Stimulated activated CD4-positive, alpha-beta T cell treated with anti-CD3 and anti-CD28 coated beads, Interleukin-1b, Interleukin-23, amount 100 ng/mL, for 48 hours (primary cell): Measurements from ENCODE around the gene OR5H1.
"Not testable (repeated sequence)": the region's sequence is repeated elsewhere in the genome, so short reads cannot be mapped to it uniquely, and the experiment has no call there.

Experiments used
- DNase-seq: peaks from one replicate; pipeline ENCODE4 v3.0.0-alpha.2; 2020

The OR5H1 gene

GRCh38 chr3:98130421-98130820 lies at the start of gene OR5H1:
OR5H1 (plus strand) TSS chr3:98130721; CDS start chr3:98132698, 1,977 bp downstream.
- DNase-seq = no peak

GRCh38 chr3:98086873-98087272 lies 43.6 kb upstream of the OR5H1 start, which contains the start of gene OR5AC2:
OR5AC2 (plus strand) TSS chr3:98087173; CDS start chr3:98087173, 0 bp downstream.
- no peak for DNase-seq

- no peak for DNase-seq
Observed at GRCh38 chr3:98095882-98096281, 34.6 kb upstream of the OR5H1 start.

GRCh38 chr3:98099848-98100247 lies 30.7 kb upstream of the OR5H1 start:
- no peak for DNase-seq

GRCh38 chr3:98108162-98108561 lies 22.4 kb upstream of the OR5H1 start:
- no peak for DNase-seq

GRCh38 chr3:98109807-98110549 lies 20.5 kb upstream of the OR5H1 start:
- DNase-seq = no peak

GRCh38 chr3:98110550-98110908 lies 20.0 kb upstream of the OR5H1 start:
- no peak for DNase-seq

- no peak for DNase-seq
Observed at GRCh38 chr3:98114264-98114663, 16.3 kb upstream of the OR5H1 start.

- DNase-seq = no peak
Observed at GRCh38 chr3:98115717-98116116, 14.8 kb upstream of the OR5H1 start.

- no peak for DNase-seq
Observed at GRCh38 chr3:98136631-98137030, 6.1 kb downstream of the OR5H1 start.

GRCh38 chr3:98137826-98138557 lies 7.5 kb downstream of the OR5H1 start:
- DNase-seq = not testable (repeated sequence)

GRCh38 chr3:98140531-98140930 lies 10.0 kb downstream of the OR5H1 start:
- no peak for DNase-seq

GRCh38 chr3:98147179-98147578 lies 16.7 kb downstream of the OR5H1 start, which contains the start of gene OR5H14:
OR5H14 (plus strand) TSS chr3:98147479; CDS start chr3:98149386, 1,907 bp downstream.
- no peak for DNase-seq

- DNase-seq = no peak
Observed at GRCh38 chr3:98148751-98149150, 18.2 kb downstream of the OR5H1 start.

GRCh38 chr3:98149456-98149855 lies 18.9 kb downstream of the OR5H1 start:
- DNase-seq = not testable (repeated sequence)

GRCh38 chr3:98151241-98151640 lies 20.7 kb downstream of the OR5H1 start:
- no peak for DNase-seq

- DNase-seq = no peak
Observed at GRCh38 chr3:98166396-98166795, 35.9 kb downstream of the OR5H1 start, which contains the start of gene OR5H15. OR5H15 (plus strand) TSS chr3:98166696; CDS start chr3:98168700, 2,004 bp downstream.

GRCh38 chr3:98171071-98171470 lies 40.5 kb downstream of the OR5H1 start:
- DNase-seq = no peak

GRCh38 chr3:98172621-98173020 lies 42.1 kb downstream of the OR5H1 start:
- DNase-seq = no peak

GRCh38 chr3:98180319-98180890 lies 49.9 kb downstream of the OR5H1 start:
- no peak for DNase-seq

- no peak for DNase-seq
Observed at GRCh38 chr3:98182196-98182595, 51.7 kb downstream of the OR5H1 start.

GRCh38 chr3:98185180-98185579 lies 54.7 kb downstream of the OR5H1 start:
- no peak for DNase-seq
